ENCODE data around the gene SPRED2.

GRCh38 chr2:65261676-65262075 lies 170.7 kb downstream of the SPRED2 start:
- TF ChIP-seq POLR2A (IDR thresholded peaks at IDR 0.05), result no peak
- TF ChIP-seq CTCF (IDR thresholded peaks at IDR 0.05), result no peak

All from testis (tissue), 2 donors.